Astrocyte of the spinal cord (primary cell): Measurements from ENCODE around the gene PCSK5.

ENCODE experiments used
- DNase-seq: peaks from one replicate; pipeline ENCODE4 v3.0.0; 2011; ENCODE audit warnings: low read depth, low spot score
- H3K4me3 ChIP-seq: 2 replicates; pipeline ENCODE4 v1.5.1; 2011; ENCODE audit warnings: low read depth, mild to moderate bottlenecking, low read length, moderate library complexity
- CTCF ChIP-seq: IDR thresholded peaks from 2 replicates; pipeline ENCODE4 v1.5.1; 2012; ENCODE audit warnings: low read depth, mild to moderate bottlenecking, low read length, inconsistent platforms
- in situ Hi-C: cut with HindIII; loops from 2 replicates; pipeline ENCODE4 v1.10.0; 2017; ENCODE audit warnings: low sequenced_read_pairs

PCSK5 gene

GRCh38 chr9:75998096-75998780 is 107.8 kb downstream of the PCSK5 start:
- in situ Hi-C loops: no loop called here
- no peak for DNase-seq
- no peak for TF ChIP-seq CTCF
- no peak overlapping the region for H3K4me3 ChIP-seq

- no peak for DNase-seq
- TF ChIP-seq CTCF: no peak
- in situ Hi-C loops: no loop called here
- H3K4me3 ChIP-seq: no peak overlapping the region
Measured at GRCh38 chr9:76001459-76001858, 111.0 kb downstream of the PCSK5 start.

DNA sequence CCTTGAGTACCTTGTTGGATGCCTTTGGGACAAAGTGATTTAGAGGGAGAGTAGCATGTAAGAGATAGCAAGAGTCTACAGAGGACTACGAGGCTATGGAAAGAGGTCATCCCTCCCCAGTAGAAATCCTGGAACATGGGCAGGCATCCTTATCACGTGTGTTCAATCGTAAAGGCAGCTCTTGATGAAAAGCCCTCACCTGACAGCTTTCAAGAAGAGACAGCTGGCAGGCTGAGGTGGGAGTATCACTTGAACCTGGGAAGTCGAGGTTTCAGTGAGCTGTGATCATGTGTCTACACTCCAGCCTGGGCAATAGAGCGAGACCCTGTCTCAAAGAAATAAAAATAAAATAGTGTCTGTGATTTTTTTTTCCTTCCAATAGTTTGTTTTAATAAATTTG is 112.6 kb downstream of the PCSK5 start:
- in situ Hi-C loops: no loop called here
- DNase-seq: no peak
- H3K4me3 ChIP-seq: no peak overlapping the region
- TF ChIP-seq CTCF: no peak

GRCh38 chr9:76004526-76004925 is 114.1 kb downstream of the PCSK5 start:
- no peak overlapping the region for H3K4me3 ChIP-seq
- no peak for TF ChIP-seq CTCF
- DNase-seq: no peak
- in situ Hi-C loops: no loop called here

GRCh38 chr9:76007935-76008334 is 117.5 kb downstream of the PCSK5 start:
- TF ChIP-seq CTCF: no peak
- in situ Hi-C loops: no loop called here

DNA sequence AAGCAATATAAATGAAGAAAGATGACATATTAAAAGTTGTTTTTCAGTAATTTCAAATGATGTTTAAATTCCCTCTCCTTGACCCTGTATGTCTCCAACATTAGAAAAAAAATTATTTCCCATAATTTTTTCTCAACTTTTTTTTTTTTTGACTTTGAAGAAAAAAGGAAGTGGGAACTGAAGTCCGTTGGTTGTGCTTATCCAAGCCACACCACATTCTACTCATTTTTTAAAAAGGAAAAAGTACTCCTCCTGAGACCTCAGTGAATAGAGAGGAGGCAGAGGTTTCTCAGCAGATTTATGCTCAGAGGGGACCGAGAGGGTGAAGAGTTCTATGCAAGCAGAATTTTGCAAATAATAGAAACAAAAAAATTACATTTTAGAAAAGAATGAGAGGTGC is 123.3 kb downstream of the PCSK5 start:
- no peak for TF ChIP-seq CTCF
- in situ Hi-C loops: no loop called here
- no peak overlapping the region for H3K4me3 ChIP-seq
- DNase-seq: no peak

More at GRCh38 chr9:76007935-76008334, 117.5 kb downstream of the PCSK5 start:
- no peak for DNase-seq
- no peak overlapping the region for H3K4me3 ChIP-seq

GRCh38 chr9:76018235-76018634 is 127.8 kb downstream of the PCSK5 start:
- no peak for TF ChIP-seq CTCF
- DNase-seq: no peak
- no peak overlapping the region for H3K4me3 ChIP-seq
- in situ Hi-C loops: no loop called here
